MG63 (cell line): ENCODE results near the gene RORB. TPM values are rescaled to one million over a fixed set of nuclear protein-coding genes. Genes with fewer than 3 reads are reported as not detected.
"Not testable (repeated sequence)": the region's sequence is repeated elsewhere in the genome, so short reads cannot be mapped to it uniquely, and the experiment has no call there.

ENCODE experiments used
- DNase-seq: peaks from one replicate; pipeline ENCODE4 v3.0.0-alpha.2; 2020
- H3K27me3 ChIP-seq: fragments of 250-450 bp; sonication (Bioruptor Pico); 2 replicates; pipeline ENCODE4 v1.5.1; 2020; ENCODE audit warnings: mild to moderate bottlenecking, moderate library complexity
- H3K36me3 ChIP-seq: fragments of 250-450 bp; sonication (Bioruptor Pico); 2 replicates; pipeline ENCODE4 v1.5.1; 2020; ENCODE audit warnings: mild to moderate bottlenecking, moderate library complexity
- H3K4me3 ChIP-seq: fragments of 250-450 bp; sonication (Bioruptor Pico); 2 replicates; pipeline ENCODE4 v1.5.1; 2020; ENCODE audit warnings: mild to moderate bottlenecking, moderate library complexity
- H3K9me3 ChIP-seq: fragments of 250-450 bp; sonication (Bioruptor Pico); 2 replicates; pipeline ENCODE4 v1.5.1; 2020; ENCODE audit warnings: mild to moderate bottlenecking, moderate library complexity
- total RNA-seq: library from RNA; depleted of rRNA; stranded (reverse); fragments of >200 nt; shearing (Covaris generic); gene quantifications from 2 replicates; pipeline ENCODE4 v1.2.3, GENCODE V29; 2014; ENCODE audit warnings: low replicate concordance

Gene RORB
- total RNA-seq, 1 experiment from 2014 or later: not detected

DNA sequence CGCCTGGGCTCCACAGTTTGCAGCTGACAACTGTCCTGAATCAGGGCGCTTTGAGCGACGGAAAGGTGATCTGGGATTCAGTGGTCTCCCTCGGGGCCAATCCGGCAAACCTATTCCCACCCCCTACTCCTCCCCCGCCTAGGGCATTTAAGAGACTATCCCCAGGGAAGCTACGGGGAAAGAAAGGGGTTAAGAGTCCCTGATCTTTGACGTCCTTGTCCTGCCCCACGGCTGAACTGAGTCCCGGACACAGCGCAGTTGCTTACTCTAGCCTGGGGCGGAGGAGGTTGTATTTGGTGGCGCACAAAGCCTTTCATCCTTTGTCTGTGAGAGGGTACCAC lies 3.4 kb downstream of the RORB start:
- DNase-seq: no peak
- H3K4me3 ChIP-seq: no peak overlapping the region
- no peaks in the 10 kb centered on the region for H3K9me3 ChIP-seq
- H3K36me3 ChIP-seq: no peaks in the 10 kb centered on the region
- peaks cover 2% of the 10 kb centered on the region; the same call in 1 of the 2 replicates for H3K27me3 ChIP-seq

DNA sequence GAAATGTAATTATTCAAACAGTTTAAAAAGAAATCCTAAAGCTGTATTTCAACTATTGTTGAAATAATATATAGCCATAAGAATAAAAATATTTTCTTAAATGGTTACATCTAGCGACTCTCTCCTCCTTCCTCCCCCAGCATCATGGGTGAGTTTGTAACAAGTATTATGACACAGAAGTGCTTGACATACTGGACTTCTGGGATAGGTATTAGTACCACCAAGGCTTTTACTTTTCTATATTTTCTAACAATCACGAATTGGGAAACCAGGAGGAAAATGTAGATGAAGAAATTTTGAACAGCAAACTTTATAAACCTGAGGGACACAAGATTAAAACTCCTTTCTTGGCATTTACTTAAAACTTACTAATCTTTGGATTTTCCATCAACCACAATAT lies 4.4 kb downstream of the RORB start:
- no peak for DNase-seq
- Histone ChIP-seq H3K36me3 (no peaks in the 10 kb centered on the region), H3K27me3 (no peaks in the 10 kb centered on the region), H3K4me3 (no peak overlapping the region), H3K9me3 (no peaks in the 10 kb centered on the region)

DNA sequence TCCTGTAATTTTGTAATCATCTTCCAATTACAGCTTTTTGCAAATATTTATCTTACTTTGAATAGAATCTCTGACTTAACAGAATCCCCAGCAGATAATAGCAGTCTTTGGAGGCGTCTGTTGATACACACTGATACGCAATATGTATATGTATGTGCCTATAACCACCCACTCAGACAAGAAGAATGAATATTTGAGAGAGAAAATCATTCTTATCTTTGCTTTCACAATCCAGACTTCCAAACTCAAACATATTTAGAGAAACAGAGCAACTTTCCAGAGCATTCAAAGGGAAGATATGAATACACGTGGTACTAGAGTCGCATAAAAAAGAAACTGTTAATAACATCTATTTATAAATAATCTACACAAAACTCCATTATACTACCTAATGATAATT lies 6.1 kb downstream of the RORB start:
- Histone ChIP-seq H3K4me3 (no peak overlapping the region), H3K27me3 (no peaks in the 10 kb centered on the region), H3K36me3 (no peaks in the 10 kb centered on the region), H3K9me3 (no peaks in the 10 kb centered on the region)
- no peak for DNase-seq

DNA sequence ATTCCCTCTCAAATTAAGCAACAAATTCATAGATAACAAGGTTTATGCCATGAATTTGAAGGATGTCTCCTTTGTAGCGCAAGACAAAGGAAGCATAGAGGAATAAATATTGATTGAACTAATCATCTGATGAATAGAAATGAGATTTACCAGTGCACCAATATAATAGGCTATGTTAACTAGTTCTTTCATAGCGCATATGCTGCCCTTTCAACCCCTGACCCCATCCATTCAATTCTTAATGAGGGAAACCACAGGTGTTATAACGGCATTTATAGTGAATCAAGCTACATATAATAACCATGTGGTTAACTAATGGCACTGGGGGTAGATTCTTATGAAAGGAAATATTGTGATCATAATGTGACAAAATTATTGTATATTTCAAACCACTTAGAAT lies 6.5 kb downstream of the RORB start:
- Histone ChIP-seq H3K36me3 (no peaks in the 10 kb centered on the region), H3K27me3 (no peaks in the 10 kb centered on the region), H3K4me3 (no peak overlapping the region)

DNA sequence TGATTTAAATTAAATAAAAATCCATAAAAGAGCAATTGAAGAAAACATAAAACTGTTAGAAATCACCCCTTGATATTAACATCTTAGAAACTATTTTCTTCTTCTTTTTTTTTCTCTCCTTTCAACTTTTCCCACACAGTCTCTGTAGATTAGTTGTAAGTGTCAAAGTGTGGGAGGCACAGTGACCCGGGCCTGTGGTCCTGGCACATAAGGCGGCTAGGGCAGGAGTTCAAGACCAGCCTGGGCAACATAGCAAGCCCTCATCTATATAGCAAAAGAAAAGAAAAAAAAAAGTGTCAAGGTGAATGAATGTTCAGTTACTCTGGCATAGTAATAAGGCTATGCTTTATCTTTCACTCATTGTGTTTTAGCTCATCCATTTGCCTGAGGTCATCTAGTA lies 14.2 kb downstream of the RORB start:
- no peak overlapping the region for H3K4me3 ChIP-seq
- H3K27me3 ChIP-seq: no peaks in the 10 kb centered on the region
- no peak for DNase-seq
- no peaks in the 10 kb centered on the region for H3K36me3 ChIP-seq
- no peaks in the 10 kb centered on the region for H3K9me3 ChIP-seq

More for the DNA sequence above, 6.5 kb downstream of the RORB start:
- H3K9me3 ChIP-seq: no peaks in the 10 kb centered on the region
- DNase-seq: no peak

DNA sequence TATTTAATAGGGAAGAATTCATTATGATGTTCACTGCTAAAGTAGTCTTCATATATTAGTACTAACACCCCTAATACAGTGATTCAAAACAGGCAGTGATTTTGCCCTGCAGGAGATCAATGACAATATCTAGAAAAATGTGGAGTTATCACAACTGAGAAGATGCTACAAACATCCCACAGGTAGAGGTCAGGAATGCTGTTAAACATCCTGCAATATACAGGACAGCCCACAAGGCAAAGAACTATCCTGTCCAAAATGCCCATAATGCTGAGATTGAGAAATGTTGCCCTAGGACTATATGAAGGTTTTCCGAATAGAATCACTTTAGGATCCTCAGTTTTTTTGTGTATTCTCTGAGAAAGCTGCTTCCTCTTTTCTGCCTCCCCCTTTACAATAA lies 15.3 kb downstream of the RORB start:
- Histone ChIP-seq H3K36me3 (no peaks in the 10 kb centered on the region), H3K9me3 (no peaks in the 10 kb centered on the region)
- DNase-seq: no peak

DNA sequence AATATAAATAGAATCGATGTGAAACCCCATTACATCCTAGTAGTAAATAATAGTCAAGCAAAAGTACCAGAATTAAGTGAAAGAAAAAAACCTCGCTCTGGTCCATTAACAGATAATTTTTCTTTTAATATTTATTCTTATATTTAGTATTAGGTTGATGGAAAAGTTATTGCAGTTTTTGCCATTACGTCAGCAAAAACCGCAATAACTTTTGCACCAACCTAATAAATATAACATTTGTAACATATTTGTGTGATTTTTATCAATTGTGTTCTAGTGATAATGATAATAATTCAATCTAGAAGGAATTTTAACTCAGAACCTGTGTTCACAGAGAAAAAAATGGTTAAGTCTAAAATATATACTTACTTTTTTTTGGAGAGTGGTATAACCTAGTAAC lies 16.1 kb downstream of the RORB start:
- H3K36me3 ChIP-seq: no peaks in the 10 kb centered on the region
- no peak for DNase-seq
- no peaks in the 10 kb centered on the region for H3K27me3 ChIP-seq
- no peaks in the 10 kb centered on the region for H3K9me3 ChIP-seq
- no peak overlapping the region for H3K4me3 ChIP-seq

More for the DNA sequence above, 15.3 kb downstream of the RORB start:
- no peak overlapping the region for H3K4me3 ChIP-seq
- H3K27me3 ChIP-seq: no peaks in the 10 kb centered on the region

DNA sequence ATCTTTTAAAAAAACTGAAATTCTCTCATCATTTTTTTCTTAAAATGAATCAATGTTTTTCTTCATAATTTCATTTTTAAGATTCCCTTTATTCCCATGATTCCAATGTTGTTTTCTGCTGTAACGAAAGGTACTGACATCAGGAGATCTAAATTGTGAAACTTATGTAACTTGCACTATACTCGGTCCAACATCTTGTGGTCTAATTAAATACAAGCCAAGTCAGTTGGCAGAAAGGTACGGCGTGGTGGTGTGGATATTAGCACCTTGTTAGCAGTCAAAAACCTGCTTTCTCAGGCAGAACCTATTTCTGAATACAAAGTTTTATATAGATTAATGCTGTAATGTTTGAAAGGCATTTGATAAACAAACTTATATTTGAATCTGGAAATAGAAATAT lies 20.1 kb downstream of the RORB start:
- Histone ChIP-seq H3K4me3 (no peak overlapping the region), H3K36me3 (no peaks in the 10 kb centered on the region), H3K27me3 (no peaks in the 10 kb centered on the region), H3K9me3 (no peaks in the 10 kb centered on the region)
- no peak for DNase-seq

DNA sequence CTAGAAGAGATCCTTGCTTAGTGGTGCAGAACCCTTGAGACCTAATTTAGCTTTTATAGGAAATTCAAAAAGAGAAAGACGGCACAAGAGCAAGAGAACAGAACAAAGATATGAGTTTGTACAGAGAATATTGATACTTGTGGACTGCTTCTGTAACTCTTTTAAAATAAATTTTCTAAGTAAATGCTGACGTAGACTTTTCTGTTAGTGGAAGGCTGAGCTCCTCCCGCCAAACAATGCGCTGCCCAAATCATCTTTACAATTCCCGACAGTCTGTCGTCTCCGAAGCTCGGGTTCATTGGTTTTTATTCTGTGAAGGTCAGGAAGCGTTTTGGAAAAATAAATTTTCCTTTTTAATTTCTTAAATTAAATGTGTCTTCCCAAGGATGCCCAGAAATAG lies 22.3 kb downstream of the RORB start:
- Histone ChIP-seq H3K9me3 (no peaks in the 10 kb centered on the region), H3K27me3 (no peaks in the 10 kb centered on the region), H3K36me3 (no peaks in the 10 kb centered on the region), H3K4me3 (no peak overlapping the region)
- no peak for DNase-seq

DNA sequence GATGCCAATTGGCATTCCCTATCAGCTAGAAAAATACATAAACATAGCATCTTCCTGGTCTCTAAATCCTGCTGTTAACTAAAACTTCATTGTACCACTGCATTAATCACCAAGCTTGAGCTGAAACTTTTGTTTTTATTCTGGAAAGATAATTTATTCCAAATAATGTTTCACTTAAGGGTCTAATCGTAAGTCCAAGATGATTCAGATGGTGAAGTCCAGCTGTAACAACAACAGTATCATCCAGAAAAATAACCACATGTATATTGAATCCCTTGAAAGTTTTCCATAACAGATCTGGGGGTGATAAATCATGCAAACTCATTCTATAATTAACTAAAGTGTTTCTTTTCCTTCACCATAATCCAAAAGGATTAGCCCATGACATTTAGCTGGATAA lies 23.9 kb downstream of the RORB start:
- no peak overlapping the region for H3K4me3 ChIP-seq
- H3K27me3 ChIP-seq: no peaks in the 10 kb centered on the region
- DNase-seq: no peak
- no peaks in the 10 kb centered on the region for H3K9me3 ChIP-seq
- no peaks in the 10 kb centered on the region for H3K36me3 ChIP-seq

DNA sequence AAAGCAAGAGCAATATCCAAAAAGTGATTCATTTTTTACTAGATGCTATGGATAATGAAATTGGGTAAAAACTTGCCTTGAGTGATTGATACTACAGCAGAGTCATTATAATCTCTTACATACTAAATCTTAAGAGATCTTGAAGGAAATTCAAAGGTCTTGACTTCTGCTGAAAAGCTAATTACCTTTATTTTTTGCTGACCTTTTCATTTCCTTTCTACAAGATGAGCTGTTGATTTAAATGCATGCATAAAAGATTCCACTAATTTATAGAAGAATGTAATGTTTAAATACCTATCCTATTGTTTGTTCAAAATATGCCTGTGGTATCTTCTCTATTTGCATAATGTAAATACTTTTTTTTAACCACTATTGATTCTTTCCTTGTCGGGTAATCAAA lies 27.2 kb downstream of the RORB start:
- no peaks in the 10 kb centered on the region for H3K36me3 ChIP-seq
- no peak for DNase-seq

DNA sequence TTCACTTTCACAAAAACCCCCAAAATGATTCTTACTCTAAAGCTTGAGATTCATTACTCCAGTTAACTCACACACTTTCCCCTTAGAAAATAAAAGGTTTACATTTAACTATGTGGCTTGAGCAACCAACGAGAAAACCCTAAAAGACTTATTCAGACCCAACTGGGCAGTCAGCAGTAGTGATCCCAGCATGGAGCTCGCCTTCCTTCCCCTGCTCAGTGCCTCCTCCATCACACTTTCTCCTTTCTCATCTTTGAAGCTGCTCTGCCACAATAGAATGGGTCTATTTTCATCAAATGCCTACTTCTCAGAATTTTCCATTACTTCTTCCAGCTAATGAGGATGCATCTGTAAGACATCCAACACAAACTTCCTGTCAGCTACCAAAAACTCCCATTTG lies 29.1 kb downstream of the RORB start:
- no peaks in the 10 kb centered on the region for H3K36me3 ChIP-seq
- H3K9me3 ChIP-seq: no peaks in the 10 kb centered on the region
- no peak for DNase-seq
- peak overlapping the region; percentile 36 for H3K4me3 ChIP-seq
- H3K27me3 ChIP-seq: no peaks in the 10 kb centered on the region

More for the DNA sequence above, 27.2 kb downstream of the RORB start:
- Histone ChIP-seq H3K4me3 (no peak overlapping the region), H3K9me3 (no peaks in the 10 kb centered on the region), H3K27me3 (no peaks in the 10 kb centered on the region)

DNA sequence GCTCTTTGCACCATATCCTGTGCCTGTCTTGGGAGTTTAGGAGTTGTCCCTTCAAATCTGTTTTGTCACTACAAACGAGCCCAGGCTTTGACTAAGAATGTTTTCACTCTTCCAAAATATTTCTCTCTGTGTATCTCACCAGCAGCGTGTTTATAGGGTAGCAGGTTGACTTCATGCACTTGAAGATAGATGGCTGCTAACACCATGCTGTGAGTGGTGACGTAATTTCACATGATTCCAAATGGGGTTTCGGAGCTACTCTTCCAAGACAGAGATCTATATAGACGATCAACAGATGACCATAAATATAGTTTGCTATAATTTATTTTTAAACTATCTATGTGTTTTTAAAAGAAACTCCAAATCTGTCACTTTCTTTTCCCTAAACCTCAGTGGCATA lies 30.6 kb downstream of the RORB start:
- DNase-seq: no peak
- Histone ChIP-seq H3K27me3 (no peaks in the 10 kb centered on the region), H3K4me3 (no peak overlapping the region), H3K36me3 (no peaks in the 10 kb centered on the region), H3K9me3 (no peaks in the 10 kb centered on the region)

DNA sequence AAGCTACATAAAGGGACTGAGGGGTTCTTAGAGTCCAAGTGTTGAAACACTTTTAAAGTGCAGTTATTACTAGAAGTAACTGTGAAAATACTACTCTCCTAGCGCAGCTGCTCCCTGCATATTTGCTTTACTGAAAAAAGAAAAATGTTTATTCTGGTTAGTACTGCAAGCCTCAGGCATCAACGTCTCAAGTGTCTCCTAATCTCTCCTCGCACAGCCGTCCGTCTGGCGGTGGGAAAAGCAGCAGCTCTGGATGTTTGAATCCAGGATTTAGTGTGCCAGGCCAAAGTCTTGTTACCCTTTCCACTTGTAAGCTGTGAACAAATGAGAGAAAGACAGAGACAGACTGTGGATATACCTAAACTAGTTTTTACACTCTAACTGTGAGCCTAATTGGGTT lies 31.1 kb downstream of the RORB start:
- Histone ChIP-seq H3K4me3 (no peak overlapping the region), H3K9me3 (no peaks in the 10 kb centered on the region), H3K36me3 (no peaks in the 10 kb centered on the region), H3K27me3 (no peaks in the 10 kb centered on the region)
- no peak for DNase-seq

DNA sequence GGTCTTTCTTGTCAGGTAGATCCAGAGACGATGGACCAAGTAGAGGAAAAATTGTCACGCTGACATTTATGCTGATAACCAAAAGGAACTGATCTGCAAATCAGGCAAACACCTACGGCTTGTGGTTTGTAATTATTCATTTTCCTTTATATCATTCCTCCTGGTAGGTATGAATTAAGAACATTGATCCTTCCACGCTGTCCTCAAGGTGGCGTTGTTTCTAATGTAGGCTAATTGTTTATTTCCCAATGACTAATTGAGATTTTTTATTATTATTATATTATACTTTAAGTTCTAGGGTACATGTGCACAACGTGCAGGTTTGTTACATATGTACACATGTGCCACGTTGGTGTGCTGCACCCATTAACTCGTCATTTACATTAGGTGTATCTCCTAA lies 33.3 kb downstream of the RORB start:
- not testable (repeated sequence) for H3K36me3 ChIP-seq, H3K9me3 ChIP-seq, H3K27me3 ChIP-seq, H3K4me3 ChIP-seq, DNase-seq

DNA sequence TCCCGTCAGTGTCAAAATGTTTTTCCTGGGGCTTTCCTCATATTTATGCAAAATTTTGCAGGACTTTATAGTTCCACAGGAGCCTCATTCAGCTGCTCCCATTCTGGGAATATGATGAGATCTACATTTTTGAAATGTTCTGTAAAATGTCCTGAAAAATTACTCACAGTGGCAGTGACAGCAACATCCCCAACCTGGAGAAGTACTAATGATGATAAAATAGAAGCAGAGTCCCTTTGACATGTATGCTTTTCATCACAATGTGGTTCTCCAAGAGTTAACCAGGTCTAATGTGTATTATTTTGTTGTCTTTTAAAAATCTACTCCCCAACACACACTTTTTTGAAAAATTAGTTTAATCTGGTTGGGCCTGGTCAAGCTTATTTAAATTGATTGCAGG lies 36.1 kb downstream of the RORB start:
- H3K36me3 ChIP-seq: no peaks in the 10 kb centered on the region
- no peak overlapping the region for H3K4me3 ChIP-seq
- H3K9me3 ChIP-seq: no peaks in the 10 kb centered on the region
- DNase-seq: no peak
- H3K27me3 ChIP-seq: no peaks in the 10 kb centered on the region

DNA sequence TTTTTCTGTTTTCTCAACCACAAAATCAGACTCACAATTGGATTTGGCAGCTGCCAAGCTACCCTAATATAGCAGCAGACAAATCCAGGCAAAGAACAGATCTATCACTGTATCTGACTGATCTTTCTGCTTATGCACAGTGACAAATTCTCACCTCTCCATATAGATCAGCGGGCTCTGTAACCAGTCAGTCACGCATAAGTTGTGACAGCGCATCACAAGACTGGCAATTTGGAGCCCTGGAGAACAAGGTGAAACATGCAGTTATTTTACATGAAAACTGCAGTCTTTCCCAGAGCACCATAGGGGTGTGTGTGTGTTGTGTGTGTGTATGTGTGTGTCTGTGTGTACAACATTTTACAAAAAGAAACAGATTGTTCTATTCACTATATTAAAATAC lies 37.7 kb downstream of the RORB start:
- no peaks in the 10 kb centered on the region for H3K9me3 ChIP-seq
- H3K27me3 ChIP-seq: no peaks in the 10 kb centered on the region
- no peak for DNase-seq
- no peaks in the 10 kb centered on the region for H3K36me3 ChIP-seq
- H3K4me3 ChIP-seq: no peak overlapping the region

DNA sequence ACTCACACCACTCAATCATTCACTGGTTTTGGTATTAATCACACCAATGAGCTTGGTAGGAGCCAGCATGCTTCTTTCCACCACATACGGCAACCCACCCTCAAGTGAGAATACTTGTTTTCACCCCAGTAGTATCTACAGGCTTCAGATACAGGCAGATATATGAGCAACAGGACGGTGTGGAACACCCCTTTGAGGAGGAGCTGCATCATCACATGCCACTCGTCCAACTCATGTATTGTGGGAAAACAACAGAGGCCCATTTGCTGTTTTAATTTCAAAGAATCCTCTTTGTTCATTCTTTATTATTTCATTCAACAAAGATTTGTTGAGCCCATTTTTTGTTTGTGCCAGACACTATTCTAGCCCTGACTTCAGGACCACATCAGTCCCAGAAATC lies 46.0 kb downstream of the RORB start:
- no peaks in the 10 kb centered on the region for H3K9me3 ChIP-seq
- no peaks in the 10 kb centered on the region for H3K36me3 ChIP-seq
- H3K4me3 ChIP-seq: no peak overlapping the region
- no peak for DNase-seq
- no peaks in the 10 kb centered on the region for H3K27me3 ChIP-seq

DNA sequence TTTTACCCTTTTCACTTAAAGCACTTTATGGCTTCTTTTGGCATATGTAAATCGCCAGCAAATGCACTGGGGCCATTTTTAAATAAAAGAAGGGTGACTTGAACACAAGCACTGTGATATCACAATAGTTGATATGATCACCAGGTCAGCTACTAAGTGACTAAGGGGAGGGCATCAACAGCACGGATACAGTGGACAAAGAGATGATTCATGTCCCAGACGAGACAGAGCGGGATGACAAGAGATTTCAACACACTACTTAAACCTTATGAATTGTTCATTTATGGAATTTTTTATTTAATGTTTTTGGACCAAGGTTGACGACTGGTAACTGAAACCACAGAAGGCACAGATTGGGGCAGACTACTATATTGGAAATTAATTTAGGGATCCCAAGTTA lies 54.1 kb downstream of the RORB start:
- H3K9me3 ChIP-seq: no peaks in the 10 kb centered on the region
- no peak for DNase-seq
- H3K27me3 ChIP-seq: no peaks in the 10 kb centered on the region
- H3K36me3 ChIP-seq: no peaks in the 10 kb centered on the region
- no peak overlapping the region for H3K4me3 ChIP-seq
